GM21717 (cell line): ENCODE results near the gene SLC5A10.
"Not testable (repeated sequence)": the region's sequence is repeated elsewhere in the genome, so short reads cannot be mapped to it uniquely, and the experiment has no call there.

Experiments
- ATAC-seq: cut with Tn5 transposase; IDR thresholded peaks from one replicate; pipeline ENCODE4 v1.9.1; 2021; ENCODE audit warnings: mild to moderate bottlenecking, moderate library complexity; ENCODE audit not compliant: unreplicated experiment

Gene SLC5A10

GRCh38 chr17:18951941-18952842 is at the start of gene SLC5A10:
Gene SLC5A10 (plus strand): TSS chr17:18952165. CDS start chr17:18952206, 41 bp downstream.
- no peak for ATAC-seq

GRCh38 chr17:18904482-18904881 is 47.5 kb upstream of the SLC5A10 start:
- no peak for ATAC-seq

- ATAC-seq: no peak
These were observed 46.7 kb upstream of the SLC5A10 start for GRCh38 chr17:18905226-18905625.

GRCh38 chr17:18910326-18910725 is 41.6 kb upstream of the SLC5A10 start:
- no peak for ATAC-seq

GRCh38 chr17:18910881-18911280 is 41.1 kb upstream of the SLC5A10 start:
- no peak for ATAC-seq

GRCh38 chr17:18916816-18917500 is 35.0 kb upstream of the SLC5A10 start:
- ATAC-seq: no peak

GRCh38 chr17:18917506-18918032 is 34.4 kb upstream of the SLC5A10 start:
- ATAC-seq: no peak

GRCh38 chr17:18919963-18920362 is 32.0 kb upstream of the SLC5A10 start:
- ATAC-seq: no peak

- ATAC-seq: no peak
These were observed 31.0 kb upstream of the SLC5A10 start for GRCh38 chr17:18920911-18921441.

- no peak for ATAC-seq
These were observed 30.5 kb upstream of the SLC5A10 start for GRCh38 chr17:18921485-18921884.

GRCh38 chr17:18921912-18922451 is 30.0 kb upstream of the SLC5A10 start:
- ATAC-seq: no peak

- not testable (repeated sequence) for ATAC-seq
These were observed 29.4 kb upstream of the SLC5A10 start for GRCh38 chr17:18922596-18922995.

- ATAC-seq: no peak
These were observed 26.8 kb upstream of the SLC5A10 start for GRCh38 chr17:18925187-18925586.

GRCh38 chr17:18928628-18929125 is 23.3 kb upstream of the SLC5A10 start:
- ATAC-seq: no peak

- ATAC-seq: no peak
These were observed 19.5 kb upstream of the SLC5A10 start for GRCh38 chr17:18932360-18933055.

- ATAC-seq: no peak
These were observed 18.6 kb upstream of the SLC5A10 start for GRCh38 chr17:18933102-18934058.

- ATAC-seq: no peak
These were observed 13.8 kb upstream of the SLC5A10 start for GRCh38 chr17:18937981-18938691.

GRCh38 chr17:18938692-18939023 is 13.3 kb upstream of the SLC5A10 start:
- no peak for ATAC-seq

GRCh38 chr17:18944646-18945045 is 7.3 kb upstream of the SLC5A10 start:
- ATAC-seq: no peak
